ENCODE data around the gene PTPRN2.

Gene PTPRN2

GRCh38 chr7:158576050-158576762 is 11.4 kb downstream of the PTPRN2 start:
- no peak overlapping the region for H3K4me3 ChIP-seq (ENCODE audit: low read depth, low read length)
- TF ChIP-seq CTCF (IDR thresholded peaks at IDR 0.05; ENCODE audit: low read depth, low read length) = no peak

GRCh38 chr7:158574308-158575036 is 13.2 kb downstream of the PTPRN2 start:
- H3K4me3 ChIP-seq (ENCODE audit: low read depth, low read length) = no peak overlapping the region
- TF ChIP-seq CTCF (IDR thresholded peaks at IDR 0.05; ENCODE audit: low read depth, low read length) = no peak

- no peak for TF ChIP-seq CTCF (IDR thresholded peaks at IDR 0.05; ENCODE audit: low read depth, low read length)
- H3K4me3 ChIP-seq (ENCODE audit: low read depth, low read length) = no peak overlapping the region
Observed at GRCh38 chr7:158573310-158573709, 14.3 kb downstream of the PTPRN2 start.

GRCh38 chr7:158572000-158572828 is 15.4 kb downstream of the PTPRN2 start:
- H3K4me3 ChIP-seq (ENCODE audit: low read depth, low read length) = no peak overlapping the region
- TF ChIP-seq CTCF (IDR thresholded peaks at IDR 0.05; ENCODE audit: low read depth, low read length) = no peak

GRCh38 chr7:158570449-158571170 is 17.0 kb downstream of the PTPRN2 start:
- H3K4me3 ChIP-seq (ENCODE audit: low read depth, low read length) = no peak overlapping the region
- no peak for TF ChIP-seq CTCF (IDR thresholded peaks at IDR 0.05; ENCODE audit: low read depth, low read length)

GRCh38 chr7:158569858-158570323 is 17.7 kb downstream of the PTPRN2 start:
- no peak overlapping the region for H3K4me3 ChIP-seq (ENCODE audit: low read depth, low read length)
- TF ChIP-seq CTCF (IDR thresholded peaks at IDR 0.05; ENCODE audit: low read depth, low read length) = no peak

Measured in WI38 (cell line).